ENCODE data around the gene GPRC5A. TPM values are rescaled to one million over a fixed set of nuclear protein-coding genes. Genes with fewer than 3 reads are reported as not detected.

GPRC5A gene
- polyA plus RNA-seq, 4 donors, result 6.8 to 10.7 (median 9.4) TPM

Other genes with a start within 250 kb of the GPRC5A start
- gene GPR19, start 195.4 kb upstream of the GPRC5A start, polyA plus RNA-seq (ENCODE audit: insufficient read length in 4 of 4), result 1 to 10 TPM in 3 of 4 donors, under 1 TPM in 1; 0.94 to 2.2 (median 1.2) TPM
- gene CDKN1B, start 174.2 kb upstream of the GPRC5A start, polyA plus RNA-seq (ENCODE audit: insufficient read length in 4 of 4), result 10 to 100 TPM; 60.7 to 81.3 (median 73.0) TPM
- 10 to 100 TPM in 2 of 4 donors, 1 to 10 TPM in 2; 7.4 to 14.5 (median 9.6) TPM for gene APOLD1, start 105.9 kb upstream of the GPRC5A start, polyA plus RNA-seq (ENCODE audit: insufficient read length in 4 of 4)
- gene DDX47, start 78.2 kb upstream of the GPRC5A start, polyA plus RNA-seq (ENCODE audit: insufficient read length in 4 of 4), result 10 to 100 TPM; 71.7 to 77.8 (median 76.0) TPM
- 1 to 10 TPM in 2 of 4 donors, under 1 TPM in 2; 0.30 to 1.2 (median 0.92) TPM for gene GPRC5D, start 60.6 kb downstream of the GPRC5A start, polyA plus RNA-seq (ENCODE audit: insufficient read length in 4 of 4)
- 10 to 100 TPM; 57.3 to 75.9 (median 70.1) TPM for gene HEBP1, start 108.7 kb downstream of the GPRC5A start, polyA plus RNA-seq (ENCODE audit: insufficient read length in 4 of 4)
- 10 to 100 TPM; 10.3 to 13.6 (median 12.7) TPM for gene FAM234B, start 152.8 kb downstream of the GPRC5A start, polyA plus RNA-seq (ENCODE audit: insufficient read length in 4 of 4)
- gene GSG1, start 212.1 kb downstream of the GPRC5A start, polyA plus RNA-seq (ENCODE audit: insufficient read length in 4 of 4), result under 1 TPM; 0.35 to 0.63 (median 0.57) TPM